NCI-H2196 (cell line): ENCODE results near the gene MICAL1.

Experiments
- DNase-seq: peaks from one replicate; lab custom pipeline; 2025; ENCODE audit not compliant: unreplicated experiment; lab: John Stamatoyannopoulos, UW

MICAL1 gene

GRCh38 chr6:109456111-109456583 lies 575 bp upstream of the MICAL1 start:
- DNase-seq, result peak; percentile 50

GRCh38 chr6:109454496-109455436 lies 806 bp downstream of the MICAL1 start:
- DNase-seq, result no peak

GRCh38 chr6:109453594-109454495 lies 1.7 kb downstream of the MICAL1 start:
- no peak for DNase-seq

GRCh38 chr6:109453156-109453555 lies 2.4 kb downstream of the MICAL1 start:
- no peak for DNase-seq

GRCh38 chr6:109452181-109452580 lies 3.4 kb downstream of the MICAL1 start:
- DNase-seq, result no peak

GRCh38 chr6:109451376-109451775 lies 4.2 kb downstream of the MICAL1 start:
- DNase-seq, result no peak

GRCh38 chr6:109450801-109451200 lies 4.8 kb downstream of the MICAL1 start:
- DNase-seq, result no peak

GRCh38 chr6:109449795-109450673 lies 5.5 kb downstream of the MICAL1 start:
- DNase-seq, result no peak

GRCh38 chr6:109449064-109449794 lies 6.3 kb downstream of the MICAL1 start:
- no peak for DNase-seq

GRCh38 chr6:109448615-109449014 lies 7.0 kb downstream of the MICAL1 start:
- DNase-seq, result no peak

- no peak for DNase-seq
Measured at GRCh38 chr6:109447878-109448555, 7.6 kb downstream of the MICAL1 start.

- no peak for DNase-seq
Measured at GRCh38 chr6:109447087-109447486, 8.5 kb downstream of the MICAL1 start.

GRCh38 chr6:109446541-109446940 lies 9.0 kb downstream of the MICAL1 start:
- DNase-seq, result no peak

- no peak for DNase-seq
Measured at GRCh38 chr6:109446072-109446471, 9.5 kb downstream of the MICAL1 start.

GRCh38 chr6:109445382-109445781 lies 10.2 kb downstream of the MICAL1 start:
- no peak for DNase-seq

- no peak for DNase-seq
Measured at GRCh38 chr6:109443425-109443950, 12.1 kb downstream of the MICAL1 start.

- DNase-seq, result no peak
Measured at GRCh38 chr6:109442393-109442924, 13.1 kb downstream of the MICAL1 start.

GRCh38 chr6:109441069-109441816 lies 14.3 kb downstream of the MICAL1 start:
- no peak for DNase-seq
